GM12878 (cell line): Measurements from ENCODE around the gene MRPS25. TPM values are rescaled to one million over a fixed set of nuclear protein-coding genes. Genes with fewer than 3 reads are reported as not detected.
A peak's percentile ranks its signal among the peaks of the same experiment; 100 is the strongest.

Source experiments
- ATAC-seq: fragments of 200-7000 bp; cut with Tn5 transposase; 3 replicates; pipeline ENCODE4 v1.9.1; 2020; ENCODE audit warnings: mild to moderate bottlenecking, moderate library complexity
- BruUV-seq: library from RNA; stranded (reverse); fragments of 400-500 nt; replicated peaks from 2 replicates; lab custom pipeline; 2021; lab: Mats Ljungman, UMichigan
- CTCF ChIA-PET: fragments of 300-600 bp; sonication (Branson Sonifier 250); formaldehyde crosslinking; extraction: SDS; loops from one replicate; lab custom pipeline; 2021; ENCODE audit warnings: inconsistent platforms; lab: Yijun Ruan, JAX
- POLR2A ChIA-PET: fragments of 350-600 bp; formaldehyde crosslinking; extraction: SDS; loops from one replicate; lab custom pipeline; 2021; ENCODE audit warnings: inconsistent platforms; lab: Charles Lee
- RAD21 ChIA-PET: fragments of 300-600 bp; sonication (Branson Sonifier 250); formaldehyde crosslinking; loops from one replicate; lab custom pipeline; 2023; ENCODE audit warnings: antibody characterized with exemption; ENCODE audit not compliant: unreplicated experiment; lab: Charles Lee
- SMC1A ChIA-PET: fragments of 300-600 bp; sonication (Branson Sonifier 250); formaldehyde crosslinking; loops from one replicate; lab custom pipeline; 2023; ENCODE audit not compliant: unreplicated experiment, uncharacterized antibody; lab: Charles Lee
- DNase-seq: peaks from one replicate; pipeline ENCODE4 v3.0.0-alpha.2; 2011; ENCODE audit warnings: low read depth, low spot score
- FAIRE-seq: peaks from 3 replicates; lab custom pipeline; 2011; peaks lifted over from hg19 to GRCh38; lab: Jason Lieb, UNC
- H2AFZ ChIP-seq: 2 replicates; pipeline ENCODE4 v1.6.0; 2011; ENCODE audit warnings: low read depth, low read length, control low read depth; ENCODE audit not compliant: control insufficient read depth
- H3K27ac ChIP-seq: 2 replicates; pipeline ENCODE4 v1.5.1; 2011; ENCODE audit warnings: control low read depth; ENCODE audit not compliant: control insufficient read depth, insufficient read depth
- H3K27me3 ChIP-seq, 2 experiments: replicated peaks in 1 of 2; 2 replicates each; pipeline versions ENCODE4 v1.6.0 to v1.6.1; 2011; ENCODE audit warnings: low read length in 1 of 2; ENCODE audit not compliant: control insufficient read depth in 2 of 2, insufficient read depth in 2 of 2
- H3K36me3 ChIP-seq, 2 experiments: 2 replicates each; pipeline ENCODE4 v1.5.1; 2011; ENCODE audit warnings: low read length in 1 of 2; ENCODE audit not compliant: control insufficient read depth in 2 of 2, insufficient read depth in 2 of 2
- H3K4me1 ChIP-seq: 2 replicates; pipeline ENCODE4 v1.6.1; 2011; ENCODE audit warnings: mild to moderate bottlenecking, low read length, moderate library complexity, mixed read lengths; ENCODE audit not compliant: control insufficient read depth, insufficient read depth
- H3K4me2 ChIP-seq: 2 replicates; pipeline ENCODE4 v1.6.0; 2011; ENCODE audit warnings: control low read depth; ENCODE audit not compliant: control insufficient read depth, insufficient read depth
- H3K4me3 ChIP-seq: fragments of 200-600 bp; sonication (generic); 2 replicates; pipeline ENCODE4 v1.5.1; 2016
- H3K79me2 ChIP-seq: 2 replicates; pipeline ENCODE4 v1.6.0; 2011; ENCODE audit warnings: low read length; ENCODE audit not compliant: control insufficient read depth, insufficient read depth
- H3K9ac ChIP-seq: 2 replicates; pipeline ENCODE4 v1.8.0; 2011; ENCODE audit warnings: low read length, control low read depth, mixed read lengths; ENCODE audit not compliant: control insufficient read depth, insufficient read depth
- H3K9me3 ChIP-seq: replicated peaks from 3 replicates; pipeline ENCODE4 v1.5.1; 2011; ENCODE audit warnings: mild to moderate bottlenecking, low read length; ENCODE audit not compliant: control insufficient read depth, insufficient read depth
- H4K20me1 ChIP-seq: 2 replicates; pipeline ENCODE4 v1.6.0; 2011; ENCODE audit not compliant: control insufficient read depth, insufficient read depth
- HDGF ChIP-seq: fragments of 450-650 bp; IDR thresholded peaks from 2 replicates; pipeline ENCODE4 v1.6.1; 2016; ENCODE audit warnings: antibody characterized with exemption
- POLR2AphosphoS5 ChIP-seq: IDR thresholded peaks from 2 replicates; pipeline ENCODE4 v1.6.1; 2011; ENCODE audit warnings: mild to moderate bottlenecking, low read length, inconsistent platforms
- WGBS: methylation state at CpG from one replicate; pipeline ENCODE4 v1.1.6; 2016; ENCODE audit warnings: low lambda C conversion rate; ENCODE audit not compliant: insufficient replicate concordance, insufficient coverage; ENCODE audit errors: missing lambda C conversion rate; 5-methylcytosine and 5-hydroxymethylcytosine counted together
- in situ Hi-C: fragments of 300-500 bp; cut with MboI; formaldehyde crosslinking; loops from 9 replicates; pipeline ENCODE4 v1.14.3; 2018; ENCODE audit warnings: mixed read lengths
- intact Hi-C: fragments of 100-400 bp; cut with micrococcal nuclease; formaldehyde crosslinking; loops from one replicate; pipeline ENCODE4 v1.14.2; 2022; ENCODE audit not compliant: unreplicated experiment
- polyA plus RNA-seq, 11 experiments: library from polyadenylated mRNA; depleted of rRNA in 4 of 11; unstranded in 6 of 11; stranded (reverse) in 5 of 11; fragments of >200 nt; fragmentation: Nextera tagmentation in 4 of 11; fragmentation: Illumina TruSeq in 1 of 11; extraction: Ambion mirVana in 4 of 11; extraction: Trizol in 1 of 11; gene quantifications; 1 replicate in 1 of 11; 2 replicates in 10 of 11; pipeline versions ENCODE4 v1.2.1 to v1.2.3, GENCODE V29; 2011 to 2016; ENCODE audit warnings: inconsistent platforms in 2 of 11, missing spikeins in 2 of 11, low read depth in 1 of 11
- total RNA-seq, 4 experiments: library from RNA; depleted of rRNA in 3 of 4; stranded (reverse); fragments of >200 nt in 3 of 4; fragmentation: Illumina TruSeq in 1 of 4; extraction: Trizol in 1 of 4; gene quantifications; 2 replicates each; pipeline versions ENCODE4 v1.2.1 to v1.2.3, GENCODE V29; 2013 to 2021
- TF ChIP-seq, protein P1 (sequence below): fragments of 450-650 bp; IDR thresholded peaks from 2 replicates; pipeline ENCODE4 v1.6.1; 2017; ENCODE audit warnings: mild to moderate bottlenecking, moderate library complexity

MRPS25 gene
- total and polyA plus RNA-seq, 10 of the 15 experiments (the other 5 are each of a cell fraction or from before 2014, with no cell fraction given): 17.0 to 114 (median 62.2) TPM

- H3K27ac ChIP-seq: peak overlapping the region; percentile 89
- peak overlapping the region; percentile 32; the same call in 1 of the 2 replicates for H2AFZ ChIP-seq
- SMC1A ChIA-PET: interaction anchor here (0.8 to 3.0 kb wide), 5 partner anchors 10 to 118 kb away, joined by 3 to 20 read pairs (median 4); no protein-coding TSS in a partner anchor
- CTCF ChIA-PET: interaction anchor here (0.9 to 4.4 kb wide), 7 partner anchors 9 to 341 kb away, joined by 3 to 50 read pairs (median 7); no protein-coding TSS in a partner anchor
- in situ Hi-C loops: no loop called here
- TSS peak; percentile 68 for BruUV-seq
- peaks cover 0 to 4% of the 10 kb centered on the region in 2 experiments; a peak in 1 of 4 replicates for H3K36me3 ChIP-seq
- peaks cover 13% of the 10 kb centered on the region for H3K4me1 ChIP-seq
- DNase-seq (no peak), ATAC-seq (peak; percentile 58), FAIRE-seq (peak; percentile 75)
- H4K20me1 ChIP-seq: no peaks in the 10 kb centered on the region
- intact Hi-C loops: no loop called here
- under 1% methylated on average over 25 of the region's 25 CpGs for WGBS
- no peaks in the 10 kb centered on the region for H3K9me3 ChIP-seq
- POLR2A ChIA-PET: interaction anchor here (0.6 to 2.8 kb wide), 8 partner anchors 9 to 116 kb away, joined by 3 to 30 read pairs (median 3); partner anchors contain the start of gene RBSN
- H3K79me2 ChIP-seq: peaks cover 26% of the 10 kb centered on the region
- H3K4me2 ChIP-seq: peak overlapping the region; percentile 95
- H3K9ac ChIP-seq: peak overlapping the region; percentile 97
- RAD21 ChIA-PET: interaction anchor here (1.1 to 3.9 kb wide), 4 partner anchors 9 to 141 kb away, joined by 3 to 30 read pairs (median 4); partner anchors contain the start of gene CAPN7
- H3K4me3 ChIP-seq: peak overlapping the region; percentile 83
- TF ChIP-seq, protein P1, sequence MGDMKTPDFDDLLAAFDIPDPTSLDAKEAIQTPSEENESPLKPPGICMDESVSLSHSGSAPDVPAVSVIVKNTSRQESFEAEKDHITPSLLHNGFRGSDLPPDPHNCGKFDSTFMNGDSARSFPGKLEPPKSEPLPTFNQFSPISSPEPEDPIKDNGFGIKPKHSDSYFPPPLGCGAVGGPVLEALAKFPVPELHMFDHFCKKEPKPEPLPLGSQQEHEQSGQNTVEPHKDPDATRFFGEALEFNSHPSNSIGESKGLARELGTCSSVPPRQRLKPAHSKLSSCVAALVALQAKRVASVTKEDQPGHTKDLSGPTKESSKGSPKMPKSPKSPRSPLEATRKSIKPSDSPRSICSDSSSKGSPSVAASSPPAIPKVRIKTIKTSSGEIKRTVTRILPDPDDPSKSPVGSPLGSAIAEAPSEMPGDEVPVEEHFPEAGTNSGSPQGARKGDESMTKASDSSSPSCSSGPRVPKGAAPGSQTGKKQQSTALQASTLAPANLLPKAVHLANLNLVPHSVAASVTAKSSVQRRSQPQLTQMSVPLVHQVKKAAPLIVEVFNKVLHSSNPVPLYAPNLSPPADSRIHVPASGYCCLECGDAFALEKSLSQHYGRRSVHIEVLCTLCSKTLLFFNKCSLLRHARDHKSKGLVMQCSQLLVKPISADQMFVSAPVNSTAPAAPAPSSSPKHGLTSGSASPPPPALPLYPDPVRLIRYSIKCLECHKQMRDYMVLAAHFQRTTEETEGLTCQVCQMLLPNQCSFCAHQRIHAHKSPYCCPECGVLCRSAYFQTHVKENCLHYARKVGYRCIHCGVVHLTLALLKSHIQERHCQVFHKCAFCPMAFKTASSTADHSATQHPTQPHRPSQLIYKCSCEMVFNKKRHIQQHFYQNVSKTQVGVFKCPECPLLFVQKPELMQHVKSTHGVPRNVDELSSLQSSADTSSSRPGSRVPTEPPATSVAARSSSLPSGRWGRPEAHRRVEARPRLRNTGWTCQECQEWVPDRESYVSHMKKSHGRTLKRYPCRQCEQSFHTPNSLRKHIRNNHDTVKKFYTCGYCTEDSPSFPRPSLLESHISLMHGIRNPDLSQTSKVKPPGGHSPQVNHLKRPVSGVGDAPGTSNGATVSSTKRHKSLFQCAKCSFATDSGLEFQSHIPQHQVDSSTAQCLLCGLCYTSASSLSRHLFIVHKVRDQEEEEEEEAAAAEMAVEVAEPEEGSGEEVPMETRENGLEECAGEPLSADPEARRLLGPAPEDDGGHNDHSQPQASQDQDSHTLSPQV: no peak
- TF ChIP-seq HDGF: no peak
- 0 out of 2 replicates have a peak, but pooled peaks have one; percentile 24 for TF ChIP-seq POLR2AphosphoS5
- H3K27me3 ChIP-seq: no peaks in the 10 kb centered on the region
Observed at GRCh38 chr3:15064299-15064834, 748 bp downstream of the MRPS25 start.
